A549 (cell line): ENCODE measurements around the gene KIAA1671. TPM values are rescaled to one million over a fixed set of nuclear protein-coding genes. Genes with fewer than 3 reads are reported as not detected.

Experiments
- ATAC-seq, 2 experiments: fragments of 200-7000 bp in 1 of 2; fragments of >200 bp in 1 of 2; cut with Nextera tagmentation in 1 of 2; cut with Tn5 transposase in 1 of 2; 3 replicates each; pipeline versions ENCODE4 v1.8.0 to v1.9.1; 2018 to 2020; ENCODE audit warnings: mild to moderate bottlenecking in 1 of 2, moderate library complexity in 1 of 2
- CTCF ChIA-PET: fragments of 300-600 bp; sonication (Branson Sonifier 250); formaldehyde crosslinking; extraction: SDS; loops from one replicate; lab custom pipeline; 2021; ENCODE audit warnings: antibody characterized with exemption, inconsistent platforms; lab: Yijun Ruan, JAX
- POLR2A ChIA-PET: fragments of 350-600 bp; formaldehyde crosslinking; extraction: SDS; loops from one replicate; lab custom pipeline; 2021; ENCODE audit warnings: antibody characterized with exemption, inconsistent platforms; lab: Yijun Ruan, JAX
- DNase-seq, 2 experiments: peaks; one replicate each; pipeline versions ENCODE4 v3.0.0 to v3.0.0-alpha.2; 2011 to 2016; ENCODE audit warnings: low read depth in 1 of 2, low spot score in 1 of 2
- FAIRE-seq: peaks from 2 replicates; lab custom pipeline; 2011; peaks lifted over from hg19 to GRCh38; lab: Jason Lieb, UNC
- H3K27ac ChIP-seq, 2 experiments: fragments of >200 bp; sonication (Bioruptor Twin); formaldehyde crosslinking; 3 replicates each; pipeline ENCODE4 v1.5.1; 2016 to 2017
- H3K4me1 ChIP-seq: fragments of >200 bp; sonication (Bioruptor Twin); formaldehyde crosslinking; 3 replicates; pipeline ENCODE4 v1.6.1; 2016
- H3K4me2 ChIP-seq: fragments of >200 bp; sonication (Bioruptor Twin); formaldehyde crosslinking; 3 replicates; pipeline ENCODE4 v1.6.1; 2016
- H3K4me3 ChIP-seq: fragments of >200 bp; sonication (Bioruptor Twin); formaldehyde crosslinking; 3 replicates; pipeline ENCODE4 v1.5.1; 2016
- H3K9me3 ChIP-seq: fragments of >200 bp; sonication (Bioruptor Twin); formaldehyde crosslinking; 3 replicates; pipeline ENCODE4 v1.6.1; 2016
- CBX2 ChIP-seq: fragments of 200-600 bp; sonication (generic); IDR thresholded peaks from 2 replicates; pipeline ENCODE4 v1.6.1; 2016; ENCODE audit warnings: low read depth, mild to moderate bottlenecking, borderline replicate concordance
- CBX8 ChIP-seq: fragments of 200-600 bp; sonication (generic); IDR thresholded peaks from 2 replicates; pipeline ENCODE4 v1.6.1; 2016
- CTCF ChIP-seq: fragments of >200 bp; sonication (Bioruptor Twin); formaldehyde crosslinking; IDR thresholded peaks from 3 replicates; pipeline ENCODE4 v1.5.1; 2016
- E2F6 ChIP-seq: IDR thresholded peaks from 2 replicates; pipeline ENCODE4 v1.6.1; 2012; ENCODE audit warnings: low read depth, borderline replicate concordance
- ESRRA ChIP-seq: fragments of 150-350 bp; IDR thresholded peaks from 2 replicates; pipeline ENCODE4 v1.6.1; 2014; ENCODE audit warnings: mild to moderate bottlenecking, low read length, borderline replicate concordance
- GATA3 ChIP-seq: IDR thresholded peaks from 2 replicates; pipeline ENCODE4 v1.6.1; 2012; ENCODE audit warnings: borderline replicate concordance
- HDAC2 ChIP-seq: fragments of 200-600 bp; sonication (generic); IDR thresholded peaks from 2 replicates; pipeline ENCODE4 v1.6.1; 2016
- HMGXB4 ChIP-seq: fragments of 250-450 bp; sonication (Bioruptor Pico); IDR thresholded peaks from 2 replicates; pipeline ENCODE4 v1.5.0; 2021; ENCODE audit warnings: mild to moderate bottlenecking, moderate library complexity, borderline replicate concordance
- HOXB13 ChIP-seq: fragments of 250-450 bp; sonication (Bioruptor Pico); IDR thresholded peaks from 2 replicates; pipeline ENCODE4 v1.5.0; 2020; ENCODE audit warnings: low read depth, mild to moderate bottlenecking, moderate library complexity
- KDM1A ChIP-seq: fragments of 200-600 bp; sonication (generic); IDR thresholded peaks from 2 replicates; pipeline ENCODE4 v1.6.1; 2016; ENCODE audit warnings: low read depth, mild to moderate bottlenecking
- KDM5A ChIP-seq: fragments of 200-600 bp; sonication (generic); IDR thresholded peaks from 2 replicates; pipeline ENCODE4 v1.6.1; 2016; ENCODE audit warnings: antibody characterized with exemption, mild to moderate bottlenecking
- MAFK ChIP-seq: fragments of 450-650 bp; IDR thresholded peaks from 2 replicates; pipeline ENCODE4 v1.6.1; 2014; ENCODE audit not compliant: partially characterized antibody
- NPAS2 ChIP-seq: fragments of 250-450 bp; sonication (Bioruptor Pico); IDR thresholded peaks from 2 replicates; pipeline ENCODE4 v1.8.0; 2022; ENCODE audit warnings: mild to moderate bottlenecking, moderate library complexity, borderline replicate concordance
- NR3C1 ChIP-seq: fragments of >200 bp; sonication (Bioruptor Twin); formaldehyde crosslinking; IDR thresholded peaks from 3 replicates; pipeline ENCODE4 v1.6.1; 2017
- PHF8 ChIP-seq: fragments of 200-600 bp; sonication (generic); IDR thresholded peaks from 2 replicates; pipeline ENCODE4 v1.6.1; 2016; ENCODE audit warnings: low read depth, mild to moderate bottlenecking, antibody characterized with exemption, moderate library complexity, borderline replicate concordance
- RARB ChIP-seq: fragments of 250-450 bp; sonication (Bioruptor Pico); IDR thresholded peaks from 2 replicates; pipeline ENCODE4 v1.8.0; 2021; ENCODE audit warnings: mild to moderate bottlenecking, moderate library complexity
- REST ChIP-seq: fragments of 200-600 bp; sonication (generic); IDR thresholded peaks from 2 replicates; pipeline ENCODE4 v1.6.1; 2016; ENCODE audit warnings: antibody characterized with exemption, mild to moderate bottlenecking, moderate library complexity
- SMC3 ChIP-seq: fragments of >200 bp; sonication (Bioruptor Twin); formaldehyde crosslinking; IDR thresholded peaks from 3 replicates; pipeline ENCODE4 v1.6.1; 2018; ENCODE audit warnings: inconsistent platforms
- TFCP2L1 ChIP-seq: fragments of 250-450 bp; sonication (Bioruptor Pico); IDR thresholded peaks from 2 replicates; pipeline ENCODE4 v1.5.0; 2021; ENCODE audit warnings: mild to moderate bottlenecking
- TP53 ChIP-seq: fragments of 250-450 bp; sonication (Bioruptor Pico); IDR thresholded peaks from 2 replicates; pipeline ENCODE4 v1.5.0; 2021; ENCODE audit warnings: mild to moderate bottlenecking, moderate library complexity
- ZNF302 ChIP-seq: fragments of 250-450 bp; sonication (Bioruptor Pico); IDR thresholded peaks from 2 replicates; pipeline ENCODE4 v1.9.0; 2021; ENCODE audit warnings: inconsistent platforms, mild to moderate bottlenecking, moderate library complexity
- ZSCAN20 ChIP-seq: fragments of 250-450 bp; sonication (Bioruptor Pico); IDR thresholded peaks from 2 replicates; pipeline ENCODE4 v1.8.0; 2022; ENCODE audit warnings: mild to moderate bottlenecking, moderate library complexity
- WGBS: methylation state at CpG from one replicate; pipeline ENCODE4 v1.1.6; 2017; ENCODE audit errors: missing lambda C conversion rate; 5-methylcytosine and 5-hydroxymethylcytosine counted together
- polyA plus RNA-seq, 4 experiments: library from polyadenylated mRNA; depleted of rRNA in 3 of 4; stranded (reverse); fragments of >200 nt; fragmentation: RNase III in 1 of 4; extraction: RNeasy Plus Mini Kit Qiagen cat#74134 plus additional on column Dnase treatment in 1 of 4; gene quantifications; 2 replicates in 3 of 4; 3 replicates in 1 of 4; pipeline ENCODE4 v1.2.3, GENCODE V29; 2011 to 2017

The KIAA1671 gene
- polyA plus RNA-seq, 2 of the 4 experiments (the other 2 are of a cell fraction), result 5.3 to 7.9 TPM

GRCh38 chr22:25130462-25130861 is 177.9 kb downstream of the KIAA1671 start (continued):
- TF ChIP-seq HMGXB4 (CRISPR knock-in tag), result no peak
- TF ChIP-seq ZNF302 (CRISPR knock-in tag), result no peak

- 100% methylated on average over 2 of the region's 9 CpGs for WGBS
- H3K27ac ChIP-seq, result no peak overlapping the region
- no peak overlapping the region for H3K4me2 ChIP-seq
- DNase-seq (no peak), ATAC-seq (peak in 1 of 2 experiments; percentile 63; a peak in 3 of 6 replicates), FAIRE-seq (no peak)
- TF ChIP-seq NR3C1, result no peak
- H3K9me3 ChIP-seq, result no peaks in the 10 kb centered on the region
- H3K4me3 ChIP-seq, result no peak overlapping the region
- H3K4me1 ChIP-seq, result no peaks in the 10 kb centered on the region
- ChIA-PET POLR2A (no interaction called here), CTCF (interaction anchor here (0.9 to 1.0 kb wide), 2 partner anchors 51 to 55 kb away, joined by 3 read pairs; no protein-coding TSS in a partner anchor)
Measured at GRCh38 chr22:25131198-25131887, 178.8 kb downstream of the KIAA1671 start.

- no peak overlapping the region for H3K4me3 ChIP-seq
- no peaks in the 10 kb centered on the region for H3K9me3 ChIP-seq
- ChIA-PET POLR2A (no interaction called here), CTCF (interaction anchor here (0.6 to 1.4 kb wide), 2 partner anchors 23 to 51 kb away, joined by 3 read pairs; no protein-coding TSS in a partner anchor)
- no peak overlapping the region for H3K4me2 ChIP-seq
- no peak overlapping the region for H3K27ac ChIP-seq
- DNase-seq (no peak), FAIRE-seq (no peak), ATAC-seq (no peak)
- H3K4me1 ChIP-seq, result no peaks in the 10 kb centered on the region
- TF ChIP-seq SMC3 (no peak), KDM1A (no peak), RARB (CRISPR knock-in tag) (no peak), KDM5A (no peak), ESRRA (no peak), PHF8 (no peak), REST (no peak), CBX2 (no peak), HDAC2 (no peak), TP53 (CRISPR knock-in tag) (no peak), ZSCAN20 (CRISPR knock-in tag) (no peak), CTCF (no peak), E2F6 (no peak), HOXB13 (CRISPR knock-in tag) (no peak), MAFK (no peak), CBX8 (no peak), TFCP2L1 (CRISPR knock-in tag) (no peak), ZNF302 (CRISPR knock-in tag) (no peak), GATA3 (no peak), NPAS2 (CRISPR knock-in tag) (no peak)
- 54% methylated on average over 3 of the region's 4 CpGs for WGBS
Measured at GRCh38 chr22:25134028-25134427, 181.5 kb downstream of the KIAA1671 start.
